Stimulated activated CD8-positive, alpha-beta memory T cell treated with anti-CD3 and anti-CD28 coated beads, Interleukin-7, amount 100 ng/mL, for 48 hours (primary cell): Measurements from ENCODE around the gene SCAF8.

Experiments
- DNase-seq, 2 donors: peaks; one replicate each; pipeline ENCODE4 v3.0.0-alpha.2; 2020; ENCODE audit warnings: low read depth in 1 of 2; ENCODE audit errors: extremely low read depth in 1 of 2

Gene SCAF8

DNA sequence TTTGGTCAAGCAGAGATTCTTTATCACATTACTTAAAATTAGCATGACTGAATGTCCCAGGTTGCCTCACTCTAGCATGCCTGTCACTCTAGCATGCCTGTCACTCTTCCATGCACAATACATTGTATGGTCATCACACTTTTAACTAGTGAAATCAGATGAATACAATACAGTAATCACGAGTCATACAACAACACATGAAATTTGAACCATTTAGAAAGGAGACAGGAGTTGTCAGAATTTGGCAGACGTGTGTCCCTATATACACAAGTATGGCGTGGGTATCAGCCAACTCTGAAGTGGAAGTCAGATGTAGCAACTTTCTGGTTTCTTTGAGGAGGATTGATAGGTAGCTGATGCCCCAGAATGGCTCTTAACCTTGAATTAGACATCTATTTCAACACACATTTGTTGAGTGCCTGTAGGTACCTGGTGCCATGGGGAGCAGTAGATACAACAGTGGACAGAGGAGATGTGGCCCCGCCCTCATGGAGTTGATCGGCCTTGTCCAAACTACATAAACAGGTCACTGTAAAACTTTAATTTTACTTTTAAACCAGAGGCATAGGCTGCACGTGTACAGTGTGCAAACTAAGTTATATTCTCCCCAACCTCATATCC lies 145.8 kb downstream of the SCAF8 start:
- DNase-seq = no peak

DNA sequence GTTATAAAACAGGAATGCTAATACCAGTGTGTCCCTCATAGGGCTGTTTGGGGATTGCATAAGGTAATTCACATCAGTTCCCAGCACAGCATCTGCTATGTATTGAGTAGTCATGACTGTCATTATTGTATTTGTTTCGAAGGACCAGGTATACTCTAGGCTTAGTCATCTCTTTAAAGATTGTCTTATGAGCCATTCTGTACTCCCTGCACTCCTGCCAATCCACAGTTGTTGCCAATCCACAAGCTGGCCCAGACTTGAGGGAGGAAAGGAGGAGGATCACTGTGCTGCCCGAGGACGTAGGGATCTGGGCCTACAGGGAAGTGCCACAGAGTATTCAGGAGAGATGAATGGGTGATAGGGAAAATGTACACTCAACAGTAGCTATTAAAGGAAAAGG lies 148.9 kb downstream of the SCAF8 start:
- DNase-seq = no peak
